Neuron (in vitro differentiated cells): ENCODE measurements around the gene WDR70.

Experiments
- H2AFZ ChIP-seq: one replicate; pipeline ENCODE4 v1.6.1; 2013; ENCODE audit warnings: low read depth, mild to moderate bottlenecking, inconsistent platforms, low read length, moderate library complexity
- H3K27me3 ChIP-seq: one replicate; pipeline ENCODE4 v1.6.1; 2013; ENCODE audit warnings: low read length; ENCODE audit not compliant: insufficient read depth
- H3K36me3 ChIP-seq: one replicate; pipeline ENCODE4 v1.6.1; 2013; ENCODE audit warnings: low read length; ENCODE audit not compliant: insufficient read depth
- H3K4me1 ChIP-seq: one replicate; pipeline ENCODE4 v1.6.1; 2013; ENCODE audit warnings: low read length; ENCODE audit not compliant: insufficient read depth
- H3K4me3 ChIP-seq: 2 replicates; pipeline ENCODE4 v1.5.1; 2013; ENCODE audit warnings: mild to moderate bottlenecking, low read length, moderate library complexity
- H3K9me3 ChIP-seq: one replicate; pipeline ENCODE4 v1.6.1; 2013; ENCODE audit warnings: low read length

The WDR70 gene

DNA sequence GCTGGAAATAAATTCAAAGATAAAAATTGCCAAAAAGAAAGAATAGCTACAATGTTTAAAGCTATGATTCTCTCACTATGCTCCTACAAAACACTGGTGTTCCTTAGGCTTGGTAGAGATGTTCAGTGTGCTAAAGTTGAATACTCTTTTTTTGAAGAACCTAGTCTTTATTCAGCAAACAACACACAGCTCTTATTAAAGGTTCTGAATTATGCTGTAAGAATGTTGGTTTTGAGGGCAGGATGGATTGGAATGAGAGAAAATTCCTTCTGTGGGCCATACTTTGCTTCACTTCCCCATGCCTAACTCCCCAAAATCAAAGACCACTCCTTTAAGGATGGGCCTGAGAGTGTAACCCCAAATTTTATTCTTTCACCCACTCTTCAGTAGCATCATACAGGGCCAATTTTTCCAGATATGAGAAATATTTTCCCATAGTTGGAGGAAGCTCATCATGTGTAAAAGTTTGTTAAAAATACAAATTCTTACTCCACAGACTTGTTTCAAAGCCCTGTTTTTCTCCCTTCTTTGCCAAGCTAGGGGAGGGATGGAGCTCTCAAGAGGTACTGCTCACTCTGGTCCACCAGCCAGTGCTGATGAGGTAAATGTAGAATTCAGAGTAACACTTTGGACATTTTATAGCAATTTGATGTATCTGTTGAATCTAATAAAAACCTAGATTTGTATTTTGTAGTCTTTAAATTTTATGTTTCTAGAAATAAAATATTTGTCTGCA lies 361.4 kb downstream of the WDR70 start:
- Histone ChIP-seq H3K4me1 (peaks cover 31% of the 10 kb centered on the region), H3K4me3 (no peak overlapping the region), H3K36me3 (peaks cover 4% of the 10 kb centered on the region), H3K9me3 (peaks cover 7% of the 10 kb centered on the region), H2AFZ (no peak overlapping the region), H3K27me3 (no peaks in the 10 kb centered on the region)

- peaks cover 4% of the 10 kb centered on the region for H3K36me3 ChIP-seq
- peaks cover 21% of the 10 kb centered on the region for H3K4me1 ChIP-seq
- no peaks in the 10 kb centered on the region for H3K27me3 ChIP-seq
- peaks cover 7% of the 10 kb centered on the region for H3K9me3 ChIP-seq
- no peak overlapping the region for H3K4me3 ChIP-seq
- no peak overlapping the region for H2AFZ ChIP-seq
Measured at GRCh38 chr5:37742111-37742510, 363.0 kb downstream of the WDR70 start.

DNA sequence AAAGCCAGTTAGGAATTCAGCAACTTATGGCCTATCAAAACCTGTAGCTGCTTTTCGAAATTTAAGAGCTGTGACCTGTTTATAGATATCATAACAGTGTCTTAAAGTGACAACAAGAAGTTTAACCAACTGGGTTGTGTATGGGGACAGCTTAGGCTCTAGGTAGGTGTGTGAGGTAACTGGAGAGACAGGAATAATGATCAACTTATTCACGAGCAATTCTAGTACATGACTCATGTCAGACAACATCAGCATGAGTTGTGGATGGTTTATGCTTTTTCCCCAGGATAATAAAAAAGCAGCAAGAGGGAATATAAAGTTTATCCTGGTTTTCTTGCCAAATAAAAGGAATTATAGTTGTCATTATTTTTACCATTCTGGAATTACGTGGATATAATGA lies 372.1 kb downstream of the WDR70 start:
- no peaks in the 10 kb centered on the region for H3K9me3 ChIP-seq
- no peaks in the 10 kb centered on the region for H3K36me3 ChIP-seq
- no peak overlapping the region for H2AFZ ChIP-seq
- H3K4me1 ChIP-seq, result no peaks in the 10 kb centered on the region
- H3K27me3 ChIP-seq, result no peaks in the 10 kb centered on the region
- H3K4me3 ChIP-seq, result no peak overlapping the region

GRCh38 chr5:37754976-37755375 lies 375.9 kb downstream of the WDR70 start:
- Histone ChIP-seq H3K4me3 (no peak overlapping the region), H3K36me3 (no peaks in the 10 kb centered on the region), H3K4me1 (no peaks in the 10 kb centered on the region), H3K9me3 (peaks cover 3% of the 10 kb centered on the region), H2AFZ (no peak overlapping the region), H3K27me3 (no peaks in the 10 kb centered on the region)

GRCh38 chr5:37755581-37755980 lies 376.5 kb downstream of the WDR70 start:
- Histone ChIP-seq H3K27me3 (no peaks in the 10 kb centered on the region), H2AFZ (no peak overlapping the region), H3K4me3 (no peak overlapping the region), H3K4me1 (no peaks in the 10 kb centered on the region), H3K9me3 (peaks cover 3% of the 10 kb centered on the region), H3K36me3 (no peaks in the 10 kb centered on the region)

GRCh38 chr5:37756248-37756647 lies 377.1 kb downstream of the WDR70 start:
- H2AFZ ChIP-seq, result no peak overlapping the region
- no peaks in the 10 kb centered on the region for H3K36me3 ChIP-seq
- H3K27me3 ChIP-seq, result no peaks in the 10 kb centered on the region
- peaks cover 3% of the 10 kb centered on the region for H3K9me3 ChIP-seq
- no peak overlapping the region for H3K4me3 ChIP-seq
- H3K4me1 ChIP-seq, result no peaks in the 10 kb centered on the region

DNA sequence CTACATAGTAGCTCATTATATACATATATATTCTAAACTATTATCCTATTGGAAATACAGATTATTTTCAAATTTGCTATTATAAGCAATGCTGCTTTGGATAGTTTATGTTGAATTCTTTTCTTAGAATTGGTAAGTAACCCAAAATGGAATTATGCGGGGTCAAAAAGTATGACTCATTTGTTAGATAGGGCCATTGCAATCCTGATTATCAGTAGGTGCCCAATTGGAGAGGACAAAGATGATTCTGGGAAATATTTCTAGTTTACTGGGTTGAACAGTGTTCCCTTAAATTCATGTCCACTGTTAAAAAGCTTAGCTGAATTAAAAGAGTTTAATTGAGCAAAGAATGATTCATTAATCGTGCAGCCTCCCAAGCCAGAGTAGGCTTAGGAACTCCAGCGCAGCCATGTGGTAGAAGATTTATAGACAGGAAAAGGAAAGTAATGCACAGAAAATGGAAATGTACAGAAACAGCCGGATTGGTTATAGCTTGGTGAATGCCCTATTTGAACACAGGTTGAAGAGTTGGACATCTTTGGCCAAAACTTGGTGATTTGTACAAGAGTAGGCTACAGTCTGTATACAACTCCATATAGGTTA lies 379.0 kb downstream of the WDR70 start:
- Histone ChIP-seq H3K4me1 (no peaks in the 10 kb centered on the region), H3K9me3 (peaks cover 3% of the 10 kb centered on the region), H3K27me3 (no peaks in the 10 kb centered on the region), H3K4me3 (no peak overlapping the region), H2AFZ (no peak overlapping the region), H3K36me3 (no peaks in the 10 kb centered on the region)

- no peaks in the 10 kb centered on the region for H3K36me3 ChIP-seq
- H3K4me3 ChIP-seq, result no peak overlapping the region
- no peaks in the 10 kb centered on the region for H3K4me1 ChIP-seq
- no peak overlapping the region for H2AFZ ChIP-seq
- H3K27me3 ChIP-seq, result peaks cover 2% of the 10 kb centered on the region
- H3K9me3 ChIP-seq, result no peaks in the 10 kb centered on the region
Measured at GRCh38 chr5:37767251-37767650, 388.1 kb downstream of the WDR70 start.

DNA sequence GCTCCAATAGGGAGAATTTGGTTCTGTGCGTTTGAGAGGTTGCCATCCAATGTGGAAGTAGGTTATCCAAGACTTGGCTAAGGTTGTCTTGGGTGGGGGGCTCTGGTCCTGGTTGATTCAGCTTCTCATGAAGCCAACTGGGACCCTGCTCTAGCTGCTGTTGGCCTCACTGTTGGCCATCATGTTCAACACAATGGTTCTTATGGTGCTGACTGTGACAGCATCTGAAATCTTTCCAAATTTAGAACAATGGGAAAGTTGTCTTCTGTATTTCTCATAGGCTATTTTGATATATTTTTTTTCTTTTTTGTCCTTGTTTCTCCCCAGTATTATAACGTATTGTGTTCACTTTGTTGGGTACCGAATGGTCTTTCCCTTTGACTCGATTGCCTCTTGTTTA lies 388.8 kb downstream of the WDR70 start:
- Histone ChIP-seq H3K4me1 (no peaks in the 10 kb centered on the region), H3K27me3 (peaks cover 2% of the 10 kb centered on the region), H3K4me3 (no peak overlapping the region), H3K9me3 (no peaks in the 10 kb centered on the region), H3K36me3 (no peaks in the 10 kb centered on the region), H2AFZ (no peak overlapping the region)

DNA sequence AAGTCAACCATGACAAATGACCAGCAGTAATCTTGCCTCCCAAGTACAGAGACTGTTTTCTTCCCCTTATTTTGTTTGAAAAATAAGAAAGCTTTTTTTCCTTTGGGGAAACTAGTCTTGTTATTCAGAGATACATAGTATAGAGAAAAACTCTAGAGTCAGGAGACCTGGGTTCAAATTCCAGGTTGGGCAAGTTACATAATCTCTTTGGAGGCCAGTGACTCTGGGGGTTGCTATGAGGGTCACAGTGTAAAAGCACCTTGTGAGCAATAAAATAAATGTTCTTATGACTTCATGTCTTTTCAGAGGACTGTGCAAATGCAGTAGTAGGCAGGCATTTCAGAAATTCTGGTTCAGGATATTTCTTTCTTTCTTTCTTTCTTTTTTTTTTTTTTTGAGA lies 389.3 kb downstream of the WDR70 start:
- Histone ChIP-seq H3K4me3 (no peak overlapping the region), H3K9me3 (peaks cover under 1% of the 10 kb centered on the region), H3K36me3 (no peaks in the 10 kb centered on the region), H3K27me3 (peaks cover 2% of the 10 kb centered on the region), H3K4me1 (no peaks in the 10 kb centered on the region), H2AFZ (no peak overlapping the region)

DNA sequence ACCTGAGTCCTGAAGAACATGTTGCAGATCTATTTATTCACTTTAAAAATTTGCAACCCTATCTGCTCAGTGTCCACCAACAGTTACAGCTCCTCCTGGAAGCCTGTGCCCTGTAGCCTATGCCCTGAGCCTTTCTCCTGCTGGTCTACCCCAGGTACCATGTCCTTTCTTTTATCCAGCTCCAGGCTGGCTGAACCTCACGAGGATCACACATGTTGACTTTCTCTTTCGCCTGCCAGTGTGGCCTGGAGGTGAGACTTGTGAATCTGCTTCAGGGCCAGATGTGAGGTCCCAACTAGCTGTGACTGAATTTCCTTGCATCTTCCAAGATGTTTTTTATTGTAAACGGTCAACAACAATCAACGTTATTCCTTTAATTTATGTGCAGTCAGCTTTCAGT lies 390.0 kb downstream of the WDR70 start:
- H3K4me3 ChIP-seq, result no peak overlapping the region
- peaks cover 2% of the 10 kb centered on the region for H3K27me3 ChIP-seq
- no peaks in the 10 kb centered on the region for H3K36me3 ChIP-seq
- peaks cover 5% of the 10 kb centered on the region for H3K9me3 ChIP-seq
- H2AFZ ChIP-seq, result no peak overlapping the region
- H3K4me1 ChIP-seq, result no peaks in the 10 kb centered on the region

DNA sequence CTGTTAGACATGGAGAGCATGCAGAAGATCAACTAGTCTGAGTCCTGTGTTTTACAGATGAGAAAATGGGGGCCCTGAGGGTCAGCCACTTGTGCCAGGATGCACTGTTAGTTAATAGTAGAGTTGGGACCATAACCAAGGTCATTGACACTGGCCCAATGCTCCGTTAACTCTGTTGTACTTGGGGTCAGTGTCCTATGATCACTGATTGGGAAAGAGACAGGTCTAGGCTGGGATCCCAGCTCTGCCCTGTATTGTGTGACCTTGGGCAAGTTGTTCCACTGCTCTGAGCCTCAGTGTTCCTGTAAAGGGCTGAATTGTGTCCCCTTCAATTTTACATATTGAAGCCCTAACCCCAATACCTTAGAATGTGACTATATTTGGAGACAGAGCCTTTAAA lies 390.7 kb downstream of the WDR70 start:
- Histone ChIP-seq H3K9me3 (peaks cover 5% of the 10 kb centered on the region), H3K36me3 (no peaks in the 10 kb centered on the region), H2AFZ (no peak overlapping the region), H3K4me3 (no peak overlapping the region), H3K4me1 (no peaks in the 10 kb centered on the region), H3K27me3 (peaks cover 2% of the 10 kb centered on the region)

DNA sequence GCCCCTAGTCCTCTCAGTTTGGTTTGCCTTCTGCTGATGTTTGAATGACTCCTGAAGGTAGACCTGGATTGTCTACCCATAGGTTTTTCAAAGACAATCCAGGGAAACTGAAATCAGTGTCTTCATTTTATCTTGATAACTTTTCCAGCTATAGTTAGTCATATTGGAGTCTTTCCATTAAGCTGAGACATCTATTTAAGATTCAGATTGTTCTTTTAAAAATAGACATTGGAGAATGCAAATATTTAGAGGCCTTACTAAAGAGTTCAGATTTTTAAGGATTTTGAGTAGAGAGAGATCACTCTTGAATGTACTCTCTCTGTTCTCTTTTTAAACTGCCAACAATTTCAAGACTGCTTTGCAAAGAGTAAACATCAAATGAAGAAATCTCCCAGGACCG lies 391.7 kb downstream of the WDR70 start:
- Histone ChIP-seq H3K36me3 (no peaks in the 10 kb centered on the region), H3K4me1 (no peaks in the 10 kb centered on the region), H3K9me3 (peaks cover 5% of the 10 kb centered on the region), H3K4me3 (no peak overlapping the region), H3K27me3 (peaks cover 2% of the 10 kb centered on the region), H2AFZ (no peak overlapping the region)

DNA sequence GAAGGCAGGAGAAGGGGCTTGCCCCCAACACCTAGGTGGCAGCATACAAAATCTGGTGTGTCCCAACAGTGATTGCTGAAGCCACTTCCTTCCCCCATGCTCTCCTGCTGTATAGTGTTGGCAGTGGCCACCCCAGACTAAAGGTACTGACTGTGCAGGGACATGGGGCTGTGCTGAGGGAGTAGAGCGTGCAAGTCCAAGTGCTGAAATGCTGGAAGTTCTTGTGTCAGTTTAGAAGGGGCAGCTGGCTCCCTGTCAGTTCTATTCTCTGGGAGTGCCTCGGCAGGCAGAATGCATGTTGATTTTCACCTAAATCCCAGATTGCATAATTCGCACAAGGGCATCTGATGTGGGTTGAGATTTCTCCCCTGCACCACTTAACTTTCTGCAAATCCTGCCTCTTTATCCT lies 392.1 kb downstream of the WDR70 start:
- Histone ChIP-seq H2AFZ (no peak overlapping the region), H3K36me3 (no peaks in the 10 kb centered on the region), H3K4me1 (no peaks in the 10 kb centered on the region), H3K27me3 (peaks cover 2% of the 10 kb centered on the region), H3K4me3 (no peak overlapping the region), H3K9me3 (peaks cover 5% of the 10 kb centered on the region)
